ENCODE results near the gene ABCG2.

Gene ABCG2

DNA sequence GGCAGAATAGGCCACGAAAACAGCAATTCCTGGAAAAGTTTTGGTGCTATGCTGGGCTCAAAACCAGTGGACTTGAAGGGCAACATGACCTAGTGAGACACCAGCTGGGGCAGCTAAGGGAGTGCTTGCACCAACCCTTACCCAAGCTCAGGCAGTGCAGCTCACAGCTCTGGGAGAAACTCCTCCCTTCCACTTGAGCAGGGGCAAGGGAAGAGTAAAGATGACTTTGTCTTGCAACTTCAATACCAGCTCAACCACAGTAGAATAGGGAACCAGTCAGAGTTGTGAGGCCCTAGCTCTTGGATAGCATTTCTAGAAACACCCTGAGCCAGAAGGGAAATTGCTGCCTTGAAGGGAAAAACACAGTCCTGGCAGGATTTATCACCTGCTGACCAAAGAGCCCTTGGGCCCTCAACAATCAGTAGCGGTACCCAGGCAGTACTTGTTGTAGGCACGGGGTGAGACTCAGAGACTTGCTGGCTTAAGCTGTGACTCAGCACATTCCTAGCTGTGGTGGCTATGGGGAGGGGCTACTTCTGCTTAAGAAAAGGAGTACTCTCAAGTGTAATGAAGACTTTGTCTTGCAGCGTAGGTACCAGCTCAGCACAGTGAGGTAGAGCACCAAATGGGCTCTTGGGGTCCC lies 19.7 kb upstream of the ABCG2 start:
- TF ChIP-seq, protein P1, sequence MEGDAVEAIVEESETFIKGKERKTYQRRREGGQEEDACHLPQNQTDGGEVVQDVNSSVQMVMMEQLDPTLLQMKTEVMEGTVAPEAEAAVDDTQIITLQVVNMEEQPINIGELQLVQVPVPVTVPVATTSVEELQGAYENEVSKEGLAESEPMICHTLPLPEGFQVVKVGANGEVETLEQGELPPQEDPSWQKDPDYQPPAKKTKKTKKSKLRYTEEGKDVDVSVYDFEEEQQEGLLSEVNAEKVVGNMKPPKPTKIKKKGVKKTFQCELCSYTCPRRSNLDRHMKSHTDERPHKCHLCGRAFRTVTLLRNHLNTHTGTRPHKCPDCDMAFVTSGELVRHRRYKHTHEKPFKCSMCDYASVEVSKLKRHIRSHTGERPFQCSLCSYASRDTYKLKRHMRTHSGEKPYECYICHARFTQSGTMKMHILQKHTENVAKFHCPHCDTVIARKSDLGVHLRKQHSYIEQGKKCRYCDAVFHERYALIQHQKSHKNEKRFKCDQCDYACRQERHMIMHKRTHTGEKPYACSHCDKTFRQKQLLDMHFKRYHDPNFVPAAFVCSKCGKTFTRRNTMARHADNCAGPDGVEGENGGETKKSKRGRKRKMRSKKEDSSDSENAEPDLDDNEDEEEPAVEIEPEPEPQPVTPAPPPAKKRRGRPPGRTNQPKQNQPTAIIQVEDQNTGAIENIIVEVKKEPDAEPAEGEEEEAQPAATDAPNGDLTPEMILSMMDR (IDR thresholded peaks at IDR 0.05; ENCODE audit: low read depth, low read length): no peak
- Histone ChIP-seq H3K4me1 (no peaks in the 10 kb centered on the region), H3K27me3 (no peaks in the 10 kb centered on the region), H3K4me3 (ENCODE audit: low read depth, low read length) (no peak overlapping the region), H3K36me3 (no peaks in the 10 kb centered on the region), H3K9me3 (no peaks in the 10 kb centered on the region; the same call in 1 of the 2 replicates)
- no peak for DNase-seq

DNA sequence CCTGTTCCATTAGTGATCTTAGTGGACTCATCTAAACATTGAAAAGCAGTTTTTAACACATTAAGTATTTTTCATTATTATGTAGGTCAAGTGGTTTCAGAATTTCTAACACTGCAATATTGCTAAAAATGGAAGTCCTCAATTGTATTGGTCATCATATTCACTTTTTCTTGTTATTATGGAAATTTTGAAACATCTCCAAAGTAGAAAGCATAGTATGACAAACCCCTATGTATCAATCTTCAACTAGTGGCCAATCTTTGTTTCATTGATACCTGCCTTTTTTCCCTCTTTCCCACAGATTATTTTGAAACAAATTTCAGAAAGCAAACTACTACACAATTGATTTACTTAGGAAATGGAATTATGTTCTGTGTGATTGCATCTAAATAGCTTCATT lies 14.5 kb upstream of the ABCG2 start:
- H3K4me3 ChIP-seq (ENCODE audit: low read depth, low read length): no peak overlapping the region
- H3K36me3 ChIP-seq: no peaks in the 10 kb centered on the region
- no peaks in the 10 kb centered on the region for H3K27me3 ChIP-seq
- TF ChIP-seq, protein P1 (IDR thresholded peaks at IDR 0.05; ENCODE audit: low read depth, low read length): no peak
- no peak for DNase-seq
- no peaks in the 10 kb centered on the region for H3K9me3 ChIP-seq
- H3K4me1 ChIP-seq: no peaks in the 10 kb centered on the region

DNA sequence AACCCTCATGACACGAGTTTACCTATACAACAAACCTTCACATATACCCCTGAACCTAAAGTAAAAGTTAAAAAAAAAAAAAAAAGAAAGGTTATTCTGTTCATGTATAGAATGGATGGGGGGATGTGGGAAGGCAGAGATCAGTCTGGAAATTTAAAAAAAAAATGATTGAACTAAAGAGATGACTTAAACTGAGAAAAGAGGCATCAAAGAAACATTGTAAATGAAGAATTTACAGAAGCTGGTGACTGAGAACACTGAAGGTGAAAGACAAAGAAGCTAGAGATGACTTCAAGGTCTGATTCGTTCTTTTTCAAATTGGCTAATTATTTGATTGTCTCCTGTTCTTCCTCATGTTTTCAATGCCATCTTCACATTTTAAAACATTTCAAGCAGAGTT lies 12.8 kb upstream of the ABCG2 start:
- Histone ChIP-seq H3K27me3 (no peaks in the 10 kb centered on the region), H3K4me3 (ENCODE audit: low read depth, low read length) (no peak overlapping the region), H3K9me3 (no peaks in the 10 kb centered on the region), H3K4me1 (no peaks in the 10 kb centered on the region), H3K36me3 (no peaks in the 10 kb centered on the region)
- no peak for DNase-seq
- TF ChIP-seq, protein P1 (IDR thresholded peaks at IDR 0.05; ENCODE audit: low read depth, low read length): no peak

DNA sequence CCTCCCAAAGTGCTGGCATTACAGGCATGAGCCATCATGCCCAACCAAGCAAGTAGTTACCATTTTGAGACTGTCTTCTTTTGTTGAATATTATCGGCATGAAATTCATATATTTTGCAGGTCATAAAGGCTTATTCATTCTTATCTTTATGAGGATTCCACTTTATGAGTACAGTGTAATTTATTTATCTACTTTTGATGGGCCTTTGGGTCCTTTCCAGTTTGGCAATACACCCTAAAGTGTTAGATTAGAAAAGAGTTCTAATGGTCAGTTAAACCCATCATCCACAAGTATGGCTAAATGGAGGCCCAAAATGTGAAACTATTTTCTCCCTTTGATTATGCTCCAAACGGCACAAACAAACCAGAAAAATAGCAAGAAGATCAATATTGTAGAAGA lies 10.9 kb upstream of the ABCG2 start:
- Histone ChIP-seq H3K4me3 (ENCODE audit: low read depth, low read length) (no peak overlapping the region), H3K36me3 (no peaks in the 10 kb centered on the region), H3K27me3 (no peaks in the 10 kb centered on the region), H3K9me3 (no peaks in the 10 kb centered on the region), H3K4me1 (no peaks in the 10 kb centered on the region)
- DNase-seq: no peak
- TF ChIP-seq, protein P1 (IDR thresholded peaks at IDR 0.05; ENCODE audit: low read depth, low read length): no peak

DNA sequence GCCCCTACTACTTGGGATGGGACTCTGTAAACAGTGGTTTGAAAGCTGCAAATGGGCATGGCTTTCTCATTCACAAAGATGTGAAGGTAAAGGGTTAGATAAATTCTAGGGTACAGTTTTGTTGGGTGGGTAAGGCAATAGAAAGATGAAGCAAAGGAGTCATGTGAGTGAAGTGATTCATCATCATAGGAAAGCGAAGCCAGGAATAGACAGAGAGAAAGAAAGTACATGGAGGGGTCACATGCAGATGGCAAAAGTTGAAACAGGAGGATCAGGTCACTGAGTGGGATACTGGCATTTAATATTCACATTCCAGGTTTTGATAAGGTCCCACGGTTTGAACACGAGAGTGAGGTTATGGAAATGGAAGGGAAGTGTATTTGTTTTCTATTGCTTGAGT lies 8.2 kb upstream of the ABCG2 start:
- no peak for DNase-seq

DNA sequence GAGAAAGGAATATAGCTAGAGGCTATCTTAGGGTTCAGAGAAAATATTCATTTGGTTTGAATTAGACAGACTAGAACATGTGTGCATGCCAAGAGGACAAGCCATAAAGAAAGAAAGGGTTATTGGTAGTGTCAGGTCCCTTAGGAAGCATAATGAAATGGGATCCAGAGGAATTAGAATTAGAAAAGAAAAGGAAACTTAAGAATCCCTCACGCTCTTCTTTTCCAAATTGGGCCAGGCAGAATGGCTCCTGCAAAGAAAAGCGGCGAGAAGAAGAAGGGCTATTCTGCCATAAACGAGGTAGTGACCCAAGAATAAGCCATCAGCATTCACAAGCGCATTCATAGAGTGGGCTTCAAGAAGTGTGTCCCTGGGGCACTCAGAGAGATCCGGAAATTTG lies 4.9 kb upstream of the ABCG2 start:
- TF ChIP-seq, protein P1 (IDR thresholded peaks at IDR 0.05; ENCODE audit: low read depth, low read length): no peak
- H3K4me1 ChIP-seq: no peaks in the 10 kb centered on the region
- H3K27me3 ChIP-seq: peaks cover 16% of the 10 kb centered on the region

More for the DNA sequence above, 8.2 kb upstream of the ABCG2 start:
- Histone ChIP-seq H3K9me3 (no peaks in the 10 kb centered on the region), H3K4me3 (ENCODE audit: low read depth, low read length) (no peak overlapping the region), H3K4me1 (no peaks in the 10 kb centered on the region), H3K36me3 (no peaks in the 10 kb centered on the region), H3K27me3 (no peaks in the 10 kb centered on the region)
- TF ChIP-seq, protein P1 (IDR thresholded peaks at IDR 0.05; ENCODE audit: low read depth, low read length): no peak

More for the DNA sequence above, 4.9 kb upstream of the ABCG2 start:
- DNase-seq: no peak
- Histone ChIP-seq H3K36me3 (no peaks in the 10 kb centered on the region), H3K4me3 (ENCODE audit: low read depth, low read length) (no peak overlapping the region), H3K9me3 (no peaks in the 10 kb centered on the region)
